Panc1 (cell line): ENCODE results near the gene GTF2E1.

Experiments used
- CTCF ChIP-seq: fragments of 450-650 bp; IDR thresholded peaks from 2 replicates; pipeline ENCODE4 v1.5.1; 2017; ENCODE audit warnings: mild to moderate bottlenecking
- POLR2AphosphoS5 ChIP-seq: IDR thresholded peaks from 2 replicates; pipeline ENCODE4 v1.6.1; 2012; ENCODE audit warnings: mild to moderate bottlenecking, low read depth, low read length, moderate library complexity
- TCF7L2 ChIP-seq: IDR thresholded peaks from 2 replicates; pipeline ENCODE4 v1.6.1; 2011; ENCODE audit warnings: mild to moderate bottlenecking, low read depth, low read length, inconsistent platforms

- TF ChIP-seq POLR2AphosphoS5: no peak
- no peak for TF ChIP-seq CTCF
- no peak for TF ChIP-seq TCF7L2
These were observed 13.5 kb downstream of the GTF2E1 start for GRCh38 chr3:120756061-120756460.
